ENCODE results near the gene KCNQ2.

Gene KCNQ2

DNA sequence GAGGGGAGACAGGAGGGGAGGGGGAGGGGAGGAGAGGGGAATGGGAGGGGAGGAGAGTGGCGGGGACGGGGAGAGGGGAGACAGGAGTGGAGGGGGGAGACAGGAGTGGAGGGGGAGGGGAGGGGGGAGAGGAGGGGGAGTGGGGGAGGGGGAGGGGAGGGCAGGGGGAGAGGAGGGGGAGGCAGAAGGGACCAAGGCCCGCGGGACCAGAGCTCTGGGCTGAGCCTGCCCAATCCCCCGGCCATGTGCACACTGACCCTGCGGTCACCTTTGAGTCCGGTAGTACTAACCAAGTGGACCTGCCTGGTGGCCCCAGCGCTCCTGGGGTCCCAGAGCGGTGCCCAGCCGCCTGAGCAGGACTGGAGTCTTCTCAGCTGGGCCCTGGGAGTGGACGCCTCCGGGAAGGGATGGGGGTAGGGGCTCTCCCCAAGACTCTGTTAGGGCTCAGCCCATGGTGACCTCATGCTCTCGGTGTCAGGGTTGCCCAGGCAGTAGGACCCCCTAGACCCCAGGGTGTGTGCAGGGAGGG lies 471 bp upstream of the KCNQ2 start:
- H3K4me3 ChIP-seq (ENCODE audit: low read depth, low read length) = no peak overlapping the region
- TF ChIP-seq, protein P1, sequence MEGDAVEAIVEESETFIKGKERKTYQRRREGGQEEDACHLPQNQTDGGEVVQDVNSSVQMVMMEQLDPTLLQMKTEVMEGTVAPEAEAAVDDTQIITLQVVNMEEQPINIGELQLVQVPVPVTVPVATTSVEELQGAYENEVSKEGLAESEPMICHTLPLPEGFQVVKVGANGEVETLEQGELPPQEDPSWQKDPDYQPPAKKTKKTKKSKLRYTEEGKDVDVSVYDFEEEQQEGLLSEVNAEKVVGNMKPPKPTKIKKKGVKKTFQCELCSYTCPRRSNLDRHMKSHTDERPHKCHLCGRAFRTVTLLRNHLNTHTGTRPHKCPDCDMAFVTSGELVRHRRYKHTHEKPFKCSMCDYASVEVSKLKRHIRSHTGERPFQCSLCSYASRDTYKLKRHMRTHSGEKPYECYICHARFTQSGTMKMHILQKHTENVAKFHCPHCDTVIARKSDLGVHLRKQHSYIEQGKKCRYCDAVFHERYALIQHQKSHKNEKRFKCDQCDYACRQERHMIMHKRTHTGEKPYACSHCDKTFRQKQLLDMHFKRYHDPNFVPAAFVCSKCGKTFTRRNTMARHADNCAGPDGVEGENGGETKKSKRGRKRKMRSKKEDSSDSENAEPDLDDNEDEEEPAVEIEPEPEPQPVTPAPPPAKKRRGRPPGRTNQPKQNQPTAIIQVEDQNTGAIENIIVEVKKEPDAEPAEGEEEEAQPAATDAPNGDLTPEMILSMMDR (IDR thresholded peaks at IDR 0.05; ENCODE audit: low read depth, low read length, missing control alignments) = no peak
- DNase-seq (ENCODE audit: low read depth) = no peak
- in situ Hi-C loops (cut with HindIII; ENCODE audit: low sequenced_read_pairs) = loop anchor here (5.0 to 10.0 kb wide), 3 partner anchors 51 to 178 kb away; partner anchors contain the start of gene COL20A1

DNA sequence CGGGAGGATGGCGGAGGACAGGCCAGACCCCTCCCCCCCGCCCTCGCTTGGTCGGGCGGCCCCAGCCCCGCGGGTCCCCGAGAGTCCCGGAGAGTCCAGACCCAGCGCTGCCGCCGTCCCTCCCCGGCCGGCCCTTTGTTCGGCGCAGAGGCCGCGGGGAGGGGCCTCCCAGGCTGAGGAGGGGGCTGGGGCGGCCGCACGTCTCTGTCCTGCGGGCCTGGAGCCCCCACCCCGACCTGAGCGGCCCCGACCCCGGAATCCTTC lies 806 bp downstream of the KCNQ2 start:
- in situ Hi-C loops (cut with HindIII; ENCODE audit: low sequenced_read_pairs) = loop anchor here (5.0 to 10.0 kb wide), 3 partner anchors 49 to 177 kb away; partner anchors contain the start of gene COL20A1
- no peak for DNase-seq (ENCODE audit: low read depth)
- TF ChIP-seq, protein P1 (IDR thresholded peaks at IDR 0.05; ENCODE audit: low read depth, low read length, missing control alignments) = no peak
- H3K4me3 ChIP-seq (ENCODE audit: low read depth, low read length) = no peak overlapping the region

DNA sequence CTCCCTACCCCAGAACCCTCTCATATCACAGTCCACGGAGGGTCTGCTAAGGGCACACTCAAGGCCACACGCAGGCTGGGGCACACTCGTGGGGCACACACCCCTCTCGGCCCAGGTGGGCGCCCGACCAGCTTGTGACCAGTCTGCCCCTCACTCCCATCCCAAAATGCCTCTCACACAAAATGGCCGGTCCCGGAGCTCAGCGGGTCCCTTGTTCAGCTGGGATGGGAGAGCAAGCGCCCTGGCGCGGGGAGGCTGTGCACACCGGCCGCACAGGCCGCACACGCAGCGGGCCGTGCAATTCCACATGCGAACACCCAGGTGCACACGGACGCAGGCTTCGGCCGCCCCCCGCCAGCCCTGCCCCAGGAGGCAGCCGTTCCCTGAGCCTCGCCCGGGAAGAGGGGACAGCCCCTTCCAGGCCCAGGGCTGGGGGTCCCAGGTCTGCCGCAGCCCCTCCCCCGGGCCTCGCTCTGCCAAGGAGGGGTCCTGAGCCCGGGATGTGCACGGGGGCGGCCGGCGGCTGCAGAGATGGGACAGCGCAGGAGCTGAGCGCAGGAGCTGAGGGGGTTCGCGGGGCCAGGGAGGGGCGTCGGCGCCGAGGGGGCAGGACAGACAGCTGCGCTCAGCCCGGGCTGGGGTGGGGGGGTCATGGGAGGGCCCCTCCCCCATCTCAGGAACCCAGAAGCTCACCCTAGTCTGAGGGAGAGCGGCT lies 1.3 kb downstream of the KCNQ2 start:
- in situ Hi-C loops (cut with HindIII; ENCODE audit: low sequenced_read_pairs) = loop anchor here (5.0 to 10.0 kb wide), 3 partner anchors 49 to 176 kb away; partner anchors contain the start of gene COL20A1

DNA sequence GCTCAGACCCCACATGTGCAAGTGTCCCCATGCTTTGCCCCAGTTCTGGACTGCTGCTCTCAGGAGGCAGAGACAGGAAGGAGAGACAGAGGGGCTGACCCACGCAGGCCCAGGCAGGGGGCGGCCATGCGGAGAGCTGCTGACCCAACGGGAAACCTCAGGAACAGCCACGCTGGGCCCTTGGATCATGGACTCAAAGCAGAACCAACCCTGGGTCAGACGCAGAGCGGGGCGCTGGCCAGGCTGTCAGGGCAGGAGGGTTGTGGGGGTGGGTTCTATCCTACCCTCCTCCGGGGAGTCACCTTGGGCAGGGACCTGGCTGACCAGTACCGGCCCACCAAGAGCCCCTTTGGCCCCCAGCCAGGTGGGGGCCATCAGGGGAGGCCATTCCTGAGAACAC lies 2.0 kb downstream of the KCNQ2 start:
- H3K4me3 ChIP-seq (ENCODE audit: low read depth, low read length) = no peak overlapping the region
- TF ChIP-seq, protein P1 (IDR thresholded peaks at IDR 0.05; ENCODE audit: low read depth, low read length, missing control alignments) = no peak
- no peak for DNase-seq (ENCODE audit: low read depth)
- in situ Hi-C loops (cut with HindIII; ENCODE audit: low sequenced_read_pairs) = loop anchor here (5.0 to 10.0 kb wide), 3 partner anchors 48 to 176 kb away; partner anchors contain the start of gene COL20A1

More for the DNA sequence above, 1.3 kb downstream of the KCNQ2 start:
- TF ChIP-seq, protein P1 (IDR thresholded peaks at IDR 0.05; ENCODE audit: low read depth, low read length, missing control alignments) = no peak
- H3K4me3 ChIP-seq (ENCODE audit: low read depth, low read length) = no peak overlapping the region
- no peak for DNase-seq (ENCODE audit: low read depth)

DNA sequence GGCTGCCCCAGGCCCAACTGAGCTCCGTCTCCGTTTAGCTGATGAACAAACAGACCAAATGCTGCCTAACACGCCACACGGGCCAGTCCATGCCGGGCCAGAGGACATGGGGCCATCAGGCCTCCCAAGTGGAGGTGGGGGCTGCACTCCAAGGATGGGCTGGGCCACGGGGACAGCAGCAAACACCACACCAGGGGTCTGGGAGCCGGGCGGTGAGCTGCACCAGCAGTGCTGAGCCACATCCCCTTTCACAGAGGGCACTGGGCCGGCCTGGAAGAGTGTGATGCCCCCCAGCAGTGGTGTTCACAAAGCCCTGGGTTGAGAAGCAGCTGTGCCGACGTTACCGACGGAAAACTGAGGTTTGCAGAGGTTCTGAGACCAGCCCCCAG lies 2.7 kb downstream of the KCNQ2 start:
- in situ Hi-C loops (cut with HindIII; ENCODE audit: low sequenced_read_pairs) = loop anchor here (5.0 to 10.0 kb wide), 3 partner anchors 47 to 175 kb away; partner anchors contain the start of gene COL20A1
- TF ChIP-seq, protein P1 (IDR thresholded peaks at IDR 0.05; ENCODE audit: low read depth, low read length, missing control alignments) = no peak
- H3K4me3 ChIP-seq (ENCODE audit: low read depth, low read length) = no peak overlapping the region
- DNase-seq (ENCODE audit: low read depth) = no peak

DNA sequence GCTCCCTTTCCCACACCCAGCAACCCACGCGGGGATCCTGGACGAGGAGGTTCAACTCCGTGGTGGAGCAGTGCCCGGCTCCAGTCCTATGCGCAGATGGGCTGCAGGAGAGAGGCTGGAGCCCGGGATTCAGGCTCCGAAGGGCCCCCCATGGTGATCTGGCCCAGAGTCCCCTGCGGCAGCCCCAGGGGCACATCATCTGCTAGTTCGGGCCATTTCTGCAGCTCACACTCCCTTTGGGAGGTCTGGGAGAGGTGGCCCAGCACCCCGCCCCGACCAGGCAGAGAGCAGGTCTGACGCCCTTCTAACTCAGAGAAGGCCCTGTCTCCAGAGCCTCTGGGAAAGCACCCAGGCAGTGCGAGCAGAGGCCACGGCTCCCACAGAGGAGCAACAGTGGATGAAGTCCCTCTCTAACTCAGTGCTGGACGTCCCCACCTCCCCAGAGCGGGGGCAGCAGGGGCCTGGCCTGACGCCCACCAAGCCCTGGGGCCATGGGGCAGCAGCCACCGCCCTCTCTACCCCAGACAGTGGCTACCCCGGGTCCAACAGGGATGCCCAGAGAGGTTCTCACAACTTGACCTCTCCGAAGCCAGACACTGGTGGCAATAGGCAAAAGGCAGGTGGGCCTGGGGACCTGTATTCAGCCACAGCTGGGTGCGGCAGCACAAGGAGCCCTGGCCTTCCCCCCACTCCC lies 3.3 kb downstream of the KCNQ2 start:
- H3K4me3 ChIP-seq (ENCODE audit: low read depth, low read length) = no peak overlapping the region
- TF ChIP-seq, protein P1 (IDR thresholded peaks at IDR 0.05; ENCODE audit: low read depth, low read length, missing control alignments) = no peak
- in situ Hi-C loops (cut with HindIII; ENCODE audit: low sequenced_read_pairs) = no loop called here
- no peak for DNase-seq (ENCODE audit: low read depth)

Measured in astrocyte of the cerebellum (primary cell).